GM18505 (cell line): ENCODE data around the gene ARID1B.

Source experiments
- ATAC-seq: cut with Tn5 transposase; IDR thresholded peaks from one replicate; pipeline ENCODE4 v1.9.1; 2021; ENCODE audit not compliant: unreplicated experiment
- POLR2A ChIP-seq: IDR thresholded peaks from 4 replicates; pipeline ENCODE4 v1.6.1; 2011; ENCODE audit warnings: borderline replicate concordance; ENCODE audit not compliant: insufficient read depth, insufficient read length; ENCODE audit errors: extremely low read depth

The ARID1B gene

DNA sequence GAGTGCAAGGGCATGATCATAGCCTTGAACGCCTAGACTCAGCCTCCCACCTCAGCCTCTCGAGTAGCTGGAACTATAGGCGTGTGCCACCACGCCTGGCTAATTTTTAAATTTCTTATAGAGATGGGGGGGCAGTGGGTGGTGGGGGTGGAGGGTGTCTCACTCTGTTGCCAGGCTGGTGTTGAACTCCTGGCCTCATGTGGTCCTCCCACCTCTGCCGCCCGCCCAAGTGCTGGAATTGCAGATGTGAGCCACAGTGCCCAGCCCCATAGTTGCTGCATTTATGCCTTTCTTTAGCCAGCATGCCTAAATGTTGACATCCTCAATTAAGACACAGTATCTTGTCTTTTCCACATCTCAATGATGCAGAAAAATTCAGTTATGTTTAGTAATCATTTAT, 171.1 kb downstream of the ARID1B start:
- no peak for TF ChIP-seq POLR2A
- ATAC-seq = no peak

DNA sequence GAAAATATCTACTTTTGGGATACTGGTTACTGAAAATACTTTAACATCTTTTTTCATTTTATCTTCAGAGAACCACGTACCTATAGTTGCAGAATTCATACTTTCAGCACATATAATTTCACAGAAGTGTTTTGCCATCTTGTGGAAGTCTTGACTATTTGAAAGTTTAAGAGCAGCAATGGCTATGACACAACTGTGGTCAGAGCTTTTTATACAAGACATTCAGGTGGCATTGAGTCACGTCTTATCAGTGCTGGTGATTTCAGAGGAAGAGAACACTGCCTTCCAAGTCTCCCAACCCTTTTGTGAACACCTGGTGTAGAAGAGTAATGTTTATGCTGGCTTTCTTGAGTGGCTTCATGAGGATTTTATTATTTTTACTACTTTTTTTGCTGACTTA, 171.6 kb downstream of the ARID1B start:
- no peak for TF ChIP-seq POLR2A
- no peak for ATAC-seq

- no peak for ATAC-seq
- TF ChIP-seq POLR2A = no peak
These were observed 172.2 kb downstream of the ARID1B start for GRCh38 chr6:156949376-156949775.

DNA sequence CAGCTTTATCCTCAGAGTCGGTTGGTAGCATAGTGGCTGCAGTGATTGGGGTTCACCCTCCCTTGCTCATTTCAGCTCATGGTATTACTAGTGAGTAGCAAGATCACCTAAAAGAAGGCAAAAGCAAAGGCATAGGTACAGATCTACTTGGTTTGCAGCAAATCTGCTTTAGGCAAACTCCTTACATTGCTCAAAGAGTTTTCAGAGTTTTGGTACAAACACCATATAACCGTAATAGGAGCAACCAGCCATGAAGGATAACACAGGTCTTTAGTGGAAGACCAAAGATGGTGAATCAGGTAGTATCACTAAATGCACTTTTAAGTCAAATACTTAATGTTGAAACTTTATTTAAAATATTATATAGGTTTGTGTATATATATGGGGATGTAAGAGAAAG, 172.9 kb downstream of the ARID1B start:
- no peak for ATAC-seq

GRCh38 chr6:156950531-156950930, 173.4 kb downstream of the ARID1B start:
- no peak for ATAC-seq
- no peak for TF ChIP-seq POLR2A

More for the DNA sequence above, 172.9 kb downstream of the ARID1B start:
- TF ChIP-seq POLR2A = no peak

GRCh38 chr6:156952401-156952800, 175.2 kb downstream of the ARID1B start:
- no peak for TF ChIP-seq POLR2A
- no peak for ATAC-seq

DNA sequence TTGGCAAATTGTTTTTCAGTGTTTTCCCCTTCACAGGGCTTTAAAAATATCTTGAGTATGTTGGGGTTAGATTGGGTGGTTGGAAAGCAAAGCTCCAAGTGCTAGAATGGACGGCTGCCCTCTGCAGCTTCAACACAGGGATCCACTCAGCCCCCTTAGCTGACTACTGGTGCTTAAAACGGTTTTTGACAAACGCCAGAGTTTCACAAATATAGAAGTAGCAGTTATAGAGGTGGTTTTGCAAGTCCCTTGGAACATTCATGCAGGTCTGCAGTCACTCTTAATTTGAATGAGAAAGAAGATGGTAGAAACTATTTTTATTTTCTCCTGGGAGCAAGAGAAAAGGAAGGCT, 175.9 kb downstream of the ARID1B start:
- TF ChIP-seq POLR2A = no peak
- ATAC-seq = no peak

DNA sequence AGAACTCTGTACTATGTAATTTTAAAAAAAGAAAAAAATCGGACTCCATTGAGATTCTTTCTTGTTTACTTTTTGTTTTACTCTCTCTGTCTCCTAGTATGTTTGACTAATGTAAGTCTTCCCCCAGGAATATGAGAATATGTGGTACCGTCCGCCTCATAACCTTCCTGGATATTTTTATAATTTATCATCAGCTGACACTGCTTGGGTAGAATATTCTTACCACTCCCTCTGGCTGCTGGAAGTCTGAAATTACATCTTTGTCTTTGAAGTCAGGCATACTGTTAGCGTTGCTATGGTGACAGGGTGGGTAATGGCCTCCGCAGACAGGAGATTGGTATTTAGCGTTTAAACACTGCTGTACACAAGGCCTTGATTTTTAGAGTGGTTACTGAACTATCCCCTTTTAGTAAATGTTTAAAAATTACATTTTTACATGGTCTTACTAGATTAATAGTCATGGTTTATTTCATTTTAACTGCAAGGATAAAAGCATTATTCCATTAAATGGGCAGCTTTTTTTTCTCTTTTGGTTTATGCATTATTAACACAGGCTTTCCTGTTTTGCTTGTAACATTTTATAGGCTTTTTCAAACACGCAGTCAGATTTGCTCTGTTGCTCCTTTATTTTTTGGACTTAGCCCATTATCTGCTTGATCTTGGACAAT, 176.4 kb downstream of the ARID1B start:
- TF ChIP-seq POLR2A = no peak
- ATAC-seq = no peak

- no peak for ATAC-seq
- no peak for TF ChIP-seq POLR2A
These were observed 177.0 kb downstream of the ARID1B start for GRCh38 chr6:156954191-156954590.

GRCh38 chr6:156954816-156955215, 177.6 kb downstream of the ARID1B start:
- no peak for TF ChIP-seq POLR2A
- no peak for ATAC-seq

DNA sequence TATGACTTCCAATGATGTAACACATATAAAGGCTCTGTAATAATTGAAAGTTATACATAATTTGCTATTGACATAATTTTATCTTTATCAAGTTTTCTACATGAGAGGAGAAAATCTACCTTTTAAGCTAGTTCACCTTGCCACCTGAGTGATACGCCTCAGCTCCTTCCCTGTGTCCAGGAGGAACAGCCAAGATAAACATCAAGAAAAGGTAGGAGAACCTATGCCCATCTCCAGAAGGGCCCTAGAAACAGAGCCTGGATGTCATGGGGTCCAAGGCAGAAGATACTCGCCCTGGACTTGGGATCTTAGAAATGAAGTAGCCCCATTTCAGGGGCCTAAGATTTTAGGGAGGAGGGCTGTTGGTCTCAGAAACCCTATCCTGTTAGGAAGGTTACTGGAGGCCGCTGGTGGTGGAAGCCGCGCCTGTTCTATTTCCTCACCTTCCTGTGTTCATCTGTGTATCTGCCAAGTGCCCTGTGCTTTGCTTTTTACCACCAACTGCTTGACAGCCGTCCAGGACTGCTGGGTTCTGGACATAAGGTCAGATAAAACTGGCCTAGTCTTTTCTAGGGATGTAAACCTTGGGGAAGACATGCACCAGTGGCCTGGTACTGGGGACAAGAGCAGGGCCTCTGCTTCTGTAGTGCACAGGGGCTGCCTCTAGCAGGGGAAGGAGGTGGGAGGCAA, 178.5 kb downstream of the ARID1B start:
- ATAC-seq = no peak
- TF ChIP-seq POLR2A = no peak

- TF ChIP-seq POLR2A = no peak
These were observed 179.1 kb downstream of the ARID1B start for GRCh38 chr6:156956286-156956685.

GRCh38 chr6:156957931-156958547, 180.9 kb downstream of the ARID1B start:
- no peak for ATAC-seq
- TF ChIP-seq POLR2A = no peak

More at GRCh38 chr6:156956286-156956685, 179.1 kb downstream of the ARID1B start:
- ATAC-seq = no peak

- no peak for ATAC-seq
These were observed 183.3 kb downstream of the ARID1B start for GRCh38 chr6:156960525-156960924.

More at GRCh38 chr6:156960525-156960924, 183.3 kb downstream of the ARID1B start:
- no peak for TF ChIP-seq POLR2A
